Immature natural killer cell (primary cell): Measurements from ENCODE around the gene GOLGA6D. TPM values are rescaled to one million over a fixed set of nuclear protein-coding genes. Genes with fewer than 3 reads are reported as not detected.
"Not testable (repeated sequence)": the region's sequence is repeated elsewhere in the genome, so short reads cannot be mapped to it uniquely, and the experiment has no call there.

Experiments
- DNase-seq, 3 donors: peaks; one replicate each; pipeline ENCODE4 v3.0.0; 2022; ENCODE audit warnings: mixed read lengths in 1 of 3
- H3K27ac Mint-ChIP-seq, 6 donors: one replicate each; pipeline ENCODE4 v1.8.0; 2020; ENCODE audit warnings: mixed read lengths in 6 of 6, mild to moderate bottlenecking in 5 of 6, inconsistent platforms in 4 of 6, moderate library complexity in 3 of 6
- H3K27me3 Mint-ChIP-seq, 3 donors: one replicate each; pipeline ENCODE4 v1.8.0; 2020 to 2021; ENCODE audit warnings: low read depth in 3 of 3, mild to moderate bottlenecking in 3 of 3, mixed read lengths in 3 of 3, moderate library complexity in 3 of 3, inconsistent platforms in 1 of 3
- H3K36me3 Mint-ChIP-seq, 3 donors: one replicate each; pipeline ENCODE4 v1.8.0; 2020; ENCODE audit warnings: mixed read lengths in 3 of 3, inconsistent platforms in 2 of 3, mild to moderate bottlenecking in 2 of 3
- H3K4me1 Mint-ChIP-seq, 2 donors: one replicate each; pipeline ENCODE4 v1.8.0; 2020; ENCODE audit warnings: inconsistent platforms in 2 of 2, mild to moderate bottlenecking in 2 of 2, mixed read lengths in 2 of 2, moderate library complexity in 1 of 2
- H3K4me3 Mint-ChIP-seq, 5 donors: one replicate each; pipeline ENCODE4 v1.8.0; 2020; ENCODE audit warnings: mild to moderate bottlenecking in 5 of 5, mixed read lengths in 5 of 5, inconsistent platforms in 3 of 5, moderate library complexity in 3 of 5
- H3K9me3 Mint-ChIP-seq, 6 donors: one replicate each; pipeline ENCODE4 v1.8.0; 2020; ENCODE audit warnings: mild to moderate bottlenecking in 6 of 6, mixed read lengths in 6 of 6, inconsistent platforms in 4 of 6, moderate library complexity in 3 of 6
- polyA plus RNA-seq, 3 donors: library from polyadenylated mRNA; unstranded; fragments of 300-500 nt; fragmentation: Illumina TruSeq; gene quantifications; one replicate each; pipeline ENCODE4 v1.2.3, GENCODE V29; 2021

The GOLGA6D gene
- polyA plus RNA-seq, 3 donors from 2014 or later, result not detected

DNA sequence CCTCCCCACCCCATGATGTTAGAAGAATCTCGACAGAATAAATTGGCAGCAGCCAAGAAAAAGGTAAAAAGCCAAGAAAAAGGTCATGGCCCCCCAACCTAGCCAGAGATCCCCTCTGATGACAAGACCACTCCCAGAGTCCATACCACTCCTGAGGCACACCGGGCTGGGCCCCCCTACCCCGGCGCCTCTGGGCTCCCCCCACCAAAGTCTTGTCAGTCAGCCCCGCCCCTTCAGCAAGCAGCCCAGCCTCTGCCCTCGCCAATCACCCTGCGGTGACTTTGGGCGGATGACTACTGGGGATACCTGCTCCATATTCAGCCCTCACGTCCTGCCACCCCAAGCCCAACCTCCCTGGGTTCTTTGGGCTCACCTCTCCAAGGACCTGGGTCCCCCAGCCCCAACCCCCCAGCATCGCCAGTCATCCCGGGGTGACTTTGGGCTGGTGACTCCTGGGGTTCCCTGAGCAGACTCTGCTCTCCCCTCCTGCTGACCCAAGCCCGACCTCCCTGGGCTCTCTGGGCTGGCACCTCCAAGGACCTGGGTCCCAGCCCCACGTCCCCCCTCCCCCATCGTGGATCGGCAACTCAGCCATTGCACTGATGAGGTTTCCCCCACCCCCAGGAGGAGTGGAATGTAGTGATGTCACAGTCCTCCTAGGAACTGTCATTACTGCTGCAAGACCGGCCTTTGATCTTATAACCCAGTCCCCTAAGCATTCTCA, 23.9 kb upstream of the GOLGA6D start:
- DNase-seq, H3K4me1 Mint-ChIP-seq, H3K27me3 Mint-ChIP-seq, H3K27ac Mint-ChIP-seq, H3K36me3 Mint-ChIP-seq, H3K4me3 Mint-ChIP-seq, H3K9me3 Mint-ChIP-seq: not testable (repeated sequence)

DNA sequence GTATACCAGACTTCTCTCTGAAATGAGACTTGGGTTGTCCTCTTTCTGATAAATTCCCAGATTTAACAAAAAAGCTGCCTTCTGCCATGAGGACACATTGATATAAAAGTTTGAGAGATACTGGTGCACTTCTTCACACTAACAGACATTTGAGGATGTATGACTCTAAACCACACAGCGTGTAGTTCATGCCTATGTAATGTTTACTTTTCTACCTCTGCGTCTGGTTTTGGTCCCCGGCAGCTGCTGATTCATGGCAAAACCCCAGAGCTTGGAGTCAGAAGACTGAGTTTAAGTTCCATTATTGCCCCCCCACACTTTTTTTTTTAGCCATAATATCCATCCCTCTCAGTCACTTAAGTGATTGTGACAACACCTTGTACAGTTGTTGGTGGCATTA, 22.8 kb upstream of the GOLGA6D start:
- not testable (repeated sequence) for H3K4me1 Mint-ChIP-seq, DNase-seq, H3K36me3 Mint-ChIP-seq, H3K4me3 Mint-ChIP-seq, H3K9me3 Mint-ChIP-seq, H3K27me3 Mint-ChIP-seq, H3K27ac Mint-ChIP-seq

DNA sequence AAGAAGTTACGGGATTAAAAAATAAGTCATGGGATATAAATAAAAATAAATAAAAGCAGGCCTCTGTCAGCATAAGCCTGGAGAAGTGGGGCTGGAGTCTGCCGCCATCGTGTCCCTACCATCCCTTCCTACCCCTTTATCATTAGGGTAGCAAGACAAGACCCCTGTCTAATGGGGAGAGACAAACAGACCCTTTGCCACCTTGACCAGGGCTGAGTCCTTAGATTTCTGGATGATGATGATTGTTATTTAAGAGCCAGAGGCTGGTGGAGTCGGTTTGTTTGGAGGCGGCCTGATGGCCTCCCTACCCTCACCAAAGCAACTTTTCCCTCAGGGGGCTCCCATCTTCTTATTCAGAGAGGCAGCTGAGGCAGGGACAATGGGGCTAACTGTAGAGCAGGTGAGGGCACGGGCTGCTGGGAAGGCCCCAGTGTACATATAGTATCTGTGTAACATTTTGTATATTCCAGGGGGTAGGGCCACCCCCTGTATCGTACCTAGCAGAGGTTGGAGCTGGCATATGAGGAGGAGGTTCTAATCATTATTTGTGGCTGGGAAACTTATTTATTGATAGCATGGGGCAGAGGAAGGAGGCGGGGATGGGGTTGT, 8.8 kb upstream of the GOLGA6D start:
- H3K27me3 Mint-ChIP-seq, H3K27ac Mint-ChIP-seq, H3K4me1 Mint-ChIP-seq, DNase-seq, H3K36me3 Mint-ChIP-seq, H3K4me3 Mint-ChIP-seq, H3K9me3 Mint-ChIP-seq: not testable (repeated sequence)

DNA sequence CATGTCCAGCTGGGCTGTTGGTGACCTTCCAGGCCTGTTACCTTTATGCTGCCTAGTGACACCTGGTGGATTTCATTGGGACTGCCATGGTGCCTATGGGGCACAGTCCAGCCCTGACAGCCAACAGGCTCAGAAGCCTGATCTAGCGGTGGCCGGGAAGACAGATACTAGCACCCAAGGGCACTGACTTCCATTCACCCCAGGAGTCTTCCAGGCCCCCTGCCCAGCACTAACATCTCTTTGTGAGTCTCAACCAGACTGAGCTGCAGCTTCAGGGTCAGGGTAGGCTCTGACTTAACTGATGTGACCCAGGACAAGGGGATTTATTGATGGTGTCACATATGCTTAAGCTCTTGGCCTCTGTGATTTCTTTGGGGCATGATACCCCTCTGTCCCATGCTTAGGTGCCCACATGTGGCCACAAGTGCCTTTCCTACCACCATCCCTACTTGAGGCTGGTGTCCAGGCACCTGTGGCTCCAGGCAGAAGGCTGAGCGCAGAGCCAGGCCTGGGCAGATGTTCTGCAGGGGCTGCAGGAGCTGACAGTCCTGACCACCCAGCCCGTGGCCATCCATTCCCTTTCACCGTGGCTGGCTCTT, 8.0 kb upstream of the GOLGA6D start:
- H3K4me3 Mint-ChIP-seq, H3K9me3 Mint-ChIP-seq, H3K27me3 Mint-ChIP-seq, H3K36me3 Mint-ChIP-seq, H3K27ac Mint-ChIP-seq, H3K4me1 Mint-ChIP-seq: not testable (repeated sequence)
- DNase-seq, result peak in 2 of 3 donors; percentile 46 to 54

DNA sequence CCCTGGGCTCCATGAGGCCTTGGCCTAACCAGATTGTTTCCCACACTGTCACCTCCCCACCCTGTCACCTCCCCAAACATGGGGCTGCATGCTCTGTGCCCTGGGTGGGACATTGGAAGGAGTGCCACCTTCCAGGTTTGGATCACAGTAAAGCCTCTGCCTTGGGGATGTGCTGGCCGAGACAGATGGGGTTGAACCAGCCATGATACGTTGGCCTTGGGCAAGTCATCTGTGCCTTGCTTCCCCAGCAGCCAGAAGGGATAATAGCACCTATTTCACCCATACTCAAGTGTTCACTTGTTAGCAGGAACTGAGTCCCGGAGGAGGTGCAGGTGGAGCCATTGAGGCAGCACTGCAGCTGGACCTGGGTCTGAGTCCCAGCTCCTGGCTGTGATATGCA, 7.0 kb upstream of the GOLGA6D start:
- H3K27ac Mint-ChIP-seq, H3K4me1 Mint-ChIP-seq, H3K9me3 Mint-ChIP-seq, H3K27me3 Mint-ChIP-seq, H3K36me3 Mint-ChIP-seq, DNase-seq, H3K4me3 Mint-ChIP-seq: not testable (repeated sequence)

DNA sequence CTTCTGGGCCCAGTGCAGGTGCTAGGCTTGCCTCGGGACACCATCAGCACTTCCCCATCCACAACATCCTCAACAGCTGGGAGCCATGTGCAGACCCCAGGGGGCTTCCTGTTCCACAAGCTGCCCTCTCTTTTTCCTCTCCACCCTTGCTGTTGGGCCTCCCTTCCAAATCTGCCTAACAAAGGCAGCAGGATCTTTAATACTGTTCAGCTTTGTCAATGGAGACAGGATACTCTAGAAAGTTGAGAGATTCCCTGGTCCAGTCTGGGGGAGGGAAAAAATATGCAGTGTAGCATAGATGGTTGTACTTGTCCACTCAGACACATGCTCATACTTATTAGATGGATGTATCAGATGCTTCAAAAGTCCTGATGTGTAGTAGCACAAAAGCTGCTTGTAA, 4.1 kb upstream of the GOLGA6D start:
- not testable (repeated sequence) for H3K36me3 Mint-ChIP-seq, H3K4me1 Mint-ChIP-seq, H3K27me3 Mint-ChIP-seq, H3K4me3 Mint-ChIP-seq, H3K9me3 Mint-ChIP-seq, DNase-seq, H3K27ac Mint-ChIP-seq

DNA sequence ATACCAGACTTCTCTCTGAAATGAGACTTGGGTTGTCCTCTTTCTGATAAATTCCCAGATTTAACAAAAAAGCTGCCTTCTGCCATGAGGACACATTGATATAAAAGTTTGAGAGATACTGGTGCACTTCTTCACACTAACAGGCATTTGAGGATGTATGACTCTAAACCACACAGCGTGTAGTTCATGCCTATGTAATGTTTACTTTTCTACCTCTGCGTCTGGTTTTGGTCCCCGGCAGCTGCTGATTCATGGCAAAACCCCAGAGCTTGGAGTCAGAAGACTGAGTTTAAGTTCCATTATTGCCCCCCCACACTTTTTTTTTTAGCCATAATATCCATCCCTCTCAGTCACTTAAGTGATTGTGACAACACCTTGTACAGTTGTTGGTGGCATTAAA, 1.5 kb downstream of the GOLGA6D start:
- H3K9me3 Mint-ChIP-seq, H3K4me1 Mint-ChIP-seq, H3K4me3 Mint-ChIP-seq: not testable (repeated sequence)

DNA sequence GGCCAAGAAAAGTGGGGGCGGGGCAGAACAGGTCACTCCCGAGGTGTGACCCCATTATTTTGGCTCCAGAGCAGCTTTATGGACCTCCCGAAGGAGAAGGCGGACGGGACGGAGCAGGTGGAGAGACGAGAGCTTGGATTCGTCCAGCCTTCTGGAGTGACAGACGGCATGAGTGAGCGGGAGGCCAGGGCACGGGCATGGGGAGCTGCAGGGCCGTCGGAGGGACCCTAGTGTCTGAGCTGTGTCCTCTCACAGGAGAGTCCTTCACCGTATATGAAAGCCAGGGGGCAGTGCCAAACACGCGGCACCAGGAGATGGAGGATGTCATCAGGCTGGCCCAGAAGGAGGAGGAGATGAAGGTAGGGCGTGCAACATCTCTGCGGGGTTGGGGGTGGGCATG, 11.0 kb downstream of the GOLGA6D start:
- H3K4me3 Mint-ChIP-seq, H3K4me1 Mint-ChIP-seq, H3K27me3 Mint-ChIP-seq: not testable (repeated sequence)

More for the DNA sequence above, 1.5 kb downstream of the GOLGA6D start:
- H3K27ac Mint-ChIP-seq, H3K27me3 Mint-ChIP-seq, H3K36me3 Mint-ChIP-seq, DNase-seq: not testable (repeated sequence)

DNA sequence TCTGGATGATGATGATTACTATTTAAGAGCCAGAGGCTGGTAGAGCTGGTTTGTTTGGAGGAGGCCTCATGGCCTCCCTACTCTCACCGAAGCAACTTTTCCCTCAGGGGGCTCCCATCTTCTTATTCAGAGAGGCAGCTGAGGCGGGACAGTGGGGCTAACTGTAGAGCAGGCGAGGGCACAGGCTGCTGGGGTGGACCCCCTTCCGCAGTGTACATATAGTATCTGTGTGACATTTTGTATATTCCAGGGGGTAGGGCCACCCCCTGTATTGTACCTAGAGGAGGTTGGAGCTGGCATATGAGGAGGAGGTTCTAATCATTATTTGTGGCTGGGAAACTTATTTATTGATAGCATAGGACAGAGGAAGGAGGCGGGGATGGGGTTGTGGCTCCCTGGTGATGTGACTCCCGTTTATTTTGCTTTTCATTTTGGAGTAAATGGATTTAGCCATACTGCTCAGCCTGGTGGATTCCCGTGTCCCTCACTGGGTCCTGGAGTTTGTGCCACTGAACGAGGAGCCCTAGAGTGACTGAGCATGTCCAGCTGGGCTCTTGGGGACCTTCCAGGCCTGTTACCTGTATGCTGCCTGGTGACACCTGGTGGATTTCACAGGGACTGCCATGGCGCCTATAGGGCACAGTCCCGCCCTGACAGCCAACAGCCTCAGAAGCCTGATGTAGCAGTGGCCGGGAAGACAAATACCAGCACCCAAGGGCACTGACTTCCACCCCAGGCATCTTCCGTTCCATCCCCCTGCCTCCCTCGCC, 16.1 kb downstream of the GOLGA6D start:
- DNase-seq, result peak in 1 of 3 donors; percentile 11
- not testable (repeated sequence) for H3K27ac Mint-ChIP-seq, H3K4me3 Mint-ChIP-seq, H3K9me3 Mint-ChIP-seq, H3K36me3 Mint-ChIP-seq, H3K4me1 Mint-ChIP-seq, H3K27me3 Mint-ChIP-seq

More for the DNA sequence above, 11.0 kb downstream of the GOLGA6D start:
- not testable (repeated sequence) for H3K27ac Mint-ChIP-seq, H3K9me3 Mint-ChIP-seq, DNase-seq, H3K36me3 Mint-ChIP-seq

DNA sequence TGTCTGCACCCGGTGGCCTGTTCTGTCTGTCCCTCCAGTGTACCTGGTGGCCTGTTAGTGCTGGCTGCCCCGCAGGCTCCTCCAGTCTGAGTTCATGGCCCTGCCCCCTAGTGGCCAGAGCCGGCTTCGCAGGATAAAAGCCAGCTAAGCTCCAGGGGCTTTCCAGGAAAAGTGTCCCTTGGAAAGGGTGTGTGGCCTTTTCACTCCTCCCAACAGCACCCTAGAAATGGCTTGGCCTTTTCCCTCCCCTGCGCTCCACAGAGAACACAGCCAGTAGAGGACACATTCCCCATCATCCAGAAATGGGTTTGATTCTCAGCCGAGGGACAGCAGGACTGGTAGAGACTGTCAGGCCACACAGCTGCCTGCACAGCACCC, 16.7 kb downstream of the GOLGA6D start:
- H3K36me3 Mint-ChIP-seq, H3K4me3 Mint-ChIP-seq, H3K27ac Mint-ChIP-seq, H3K27me3 Mint-ChIP-seq, H3K4me1 Mint-ChIP-seq, H3K9me3 Mint-ChIP-seq: not testable (repeated sequence)
- peak; percentile 49 to 65 (median 64) for DNase-seq

DNA sequence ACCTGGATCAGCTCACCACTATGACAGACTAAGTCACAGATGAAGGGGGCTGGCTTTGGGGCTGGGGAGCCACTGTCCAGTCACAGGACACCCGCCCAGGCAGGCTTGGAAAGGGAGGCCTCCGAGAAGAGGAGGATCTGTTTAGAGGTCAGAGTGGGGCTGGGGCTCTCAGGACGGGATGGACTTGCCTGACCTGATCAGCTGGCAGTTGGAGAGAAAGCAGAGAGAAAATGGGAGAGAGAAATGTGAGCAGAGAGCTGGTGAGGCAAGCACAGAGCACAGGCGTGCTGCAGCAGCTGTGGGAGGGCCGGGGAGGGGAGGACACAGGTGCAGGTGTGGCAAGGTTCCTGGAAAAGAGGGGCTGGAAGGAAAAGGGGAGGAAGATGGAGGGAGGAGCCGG, 17.4 kb downstream of the GOLGA6D start:
- peak overlapping the region in 1 of 6 donors; percentile 32 for H3K27ac Mint-ChIP-seq
- H3K27me3 Mint-ChIP-seq, H3K4me1 Mint-ChIP-seq, H3K36me3 Mint-ChIP-seq, H3K4me3 Mint-ChIP-seq, H3K9me3 Mint-ChIP-seq, DNase-seq: not testable (repeated sequence)

DNA sequence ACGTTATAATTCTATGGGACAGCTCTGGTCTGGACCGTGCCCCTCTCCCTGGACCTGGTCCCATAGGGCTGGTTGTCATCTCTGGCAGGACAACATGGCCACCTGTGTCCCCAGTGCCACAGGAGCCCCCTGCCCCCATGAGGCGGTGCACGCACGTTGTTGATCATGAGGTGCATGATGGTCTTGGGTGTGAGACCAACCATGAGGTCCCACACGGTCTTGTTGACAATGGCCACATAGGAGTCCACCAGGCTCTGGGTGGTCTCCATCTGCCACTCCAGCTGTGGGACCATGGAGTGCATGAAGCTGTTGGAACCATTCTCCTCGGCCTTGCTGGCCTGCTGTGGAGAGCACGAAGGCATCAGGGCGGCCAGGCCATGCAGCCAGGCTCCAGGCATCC, 19.7 kb downstream of the GOLGA6D start:
- Mint-ChIP-seq H3K4me3 (no peak overlapping the region), H3K4me1 (no peaks in the 10 kb centered on the region), H3K9me3 (no peaks in the 10 kb centered on the region), H3K27ac (no peak overlapping the region), H3K27me3 (peaks cover 1 to 4% (median 4%) of the 10 kb centered on the region in 3 donors), H3K36me3 (no peaks in the 10 kb centered on the region)
- DNase-seq, result no peak

DNA sequence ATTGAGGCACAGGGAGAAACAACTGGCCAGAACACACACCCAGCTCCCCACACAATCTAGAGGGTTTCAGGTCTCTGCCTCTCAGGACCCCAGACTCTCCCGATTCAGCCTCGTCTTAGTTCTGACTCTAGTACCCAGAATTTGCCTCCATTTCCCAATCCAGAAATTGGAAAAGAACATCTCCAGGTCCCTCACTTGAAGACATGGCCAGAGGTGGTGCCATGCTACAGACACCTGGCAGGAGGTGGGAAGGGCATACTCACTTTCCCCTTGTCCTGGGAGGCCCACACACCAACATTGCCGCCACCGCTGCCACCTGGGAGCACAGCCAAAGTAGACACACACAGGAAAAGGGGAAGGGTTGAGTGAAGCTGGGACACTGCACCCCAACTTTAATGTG, 20.1 kb downstream of the GOLGA6D start:
- not testable (repeated sequence) for DNase-seq, H3K4me1 Mint-ChIP-seq, H3K36me3 Mint-ChIP-seq, H3K4me3 Mint-ChIP-seq, H3K27ac Mint-ChIP-seq, H3K9me3 Mint-ChIP-seq, H3K27me3 Mint-ChIP-seq

DNA sequence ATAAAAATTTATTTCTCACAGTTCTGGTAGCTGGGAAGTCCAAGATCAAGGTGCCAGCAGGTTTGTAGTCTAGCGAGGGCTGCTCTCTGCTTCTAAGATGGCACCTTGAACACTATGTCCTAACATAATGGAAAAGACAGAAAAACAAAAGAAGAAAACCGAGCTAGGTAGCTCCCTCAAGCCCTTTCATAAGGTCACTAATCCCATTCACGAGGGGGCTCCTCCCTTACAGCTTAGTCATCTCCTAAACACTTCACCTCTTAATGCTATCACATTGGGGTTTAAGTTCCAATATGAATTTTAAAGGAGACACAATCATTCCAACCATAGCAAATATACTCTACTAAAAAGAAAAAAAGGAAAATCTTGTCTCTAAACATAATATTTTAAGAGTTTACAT, 23.6 kb downstream of the GOLGA6D start:
- Mint-ChIP-seq H3K27ac (no peak overlapping the region), H3K4me1 (peaks cover under 1 to 2% of the 10 kb centered on the region in 2 donors), H3K27me3 (peaks cover 4 to 6% (median 4%) of the 10 kb centered on the region in 3 donors), H3K9me3 (peaks cover 0 to 4% (median 0%) of the 10 kb centered on the region in 6 donors), H3K4me3 (no peak overlapping the region), H3K36me3 (no peaks in the 10 kb centered on the region)
- no peak for DNase-seq
